Measurements from ENCODE around the gene KBTBD13. TPM values are rescaled to one million over a fixed set of nuclear protein-coding genes. Genes with fewer than 3 reads are reported as not detected.

KBTBD13 gene
- total RNA-seq, 2 donors from 2014 or later = 2.6 to 5.2 TPM

DNA sequence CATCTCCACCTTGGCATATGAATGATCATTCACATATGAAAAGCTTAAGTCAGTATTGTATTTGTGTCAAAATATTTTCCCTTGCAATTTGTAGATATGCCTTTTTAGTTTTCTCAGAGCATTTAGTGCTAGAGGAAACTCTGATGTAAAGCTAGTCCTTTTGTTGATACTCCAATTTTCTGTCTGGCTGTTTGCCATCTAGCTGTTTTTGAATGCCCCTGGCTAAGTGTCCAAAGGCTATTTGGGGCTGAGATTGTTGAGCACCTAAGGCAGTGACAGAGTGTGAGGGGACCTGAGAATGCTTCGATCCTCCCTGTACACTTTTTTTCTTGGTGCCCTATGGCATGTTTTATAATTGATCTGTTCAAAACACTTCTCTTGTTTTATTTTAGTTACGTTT lies 28.3 kb upstream of the KBTBD13 start:
- ATAC-seq (no peak), DNase-seq (no peak)
- intact Hi-C loops (cut with DNase I) = loop anchor here in 1 of 2 donors (10.0 kb wide), 1 partner anchor 227 kb away; no protein-coding TSS in a partner anchor

DNA sequence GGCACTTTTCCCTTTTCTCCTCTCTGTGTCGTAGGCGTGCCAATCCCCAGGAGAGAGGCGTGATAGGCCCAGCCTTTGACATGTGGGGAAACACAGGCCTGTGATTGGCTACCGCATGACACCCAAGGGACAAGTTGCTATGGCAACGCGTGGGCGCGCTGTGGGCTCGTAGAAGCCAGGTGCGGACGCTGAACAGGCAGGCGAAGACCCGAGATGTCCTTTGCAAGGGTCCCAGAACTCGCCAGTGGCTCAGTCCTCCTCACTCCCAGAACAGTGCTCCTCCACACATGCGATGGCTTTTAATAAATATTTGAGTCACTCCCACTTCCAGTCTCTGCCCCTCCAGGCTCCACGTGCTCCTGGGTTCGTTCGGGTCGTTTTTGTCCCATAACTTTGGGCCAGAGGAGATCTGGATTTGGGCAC lies 27.1 kb upstream of the KBTBD13 start:
- ATAC-seq = peak; percentile 91 to 97

DNA sequence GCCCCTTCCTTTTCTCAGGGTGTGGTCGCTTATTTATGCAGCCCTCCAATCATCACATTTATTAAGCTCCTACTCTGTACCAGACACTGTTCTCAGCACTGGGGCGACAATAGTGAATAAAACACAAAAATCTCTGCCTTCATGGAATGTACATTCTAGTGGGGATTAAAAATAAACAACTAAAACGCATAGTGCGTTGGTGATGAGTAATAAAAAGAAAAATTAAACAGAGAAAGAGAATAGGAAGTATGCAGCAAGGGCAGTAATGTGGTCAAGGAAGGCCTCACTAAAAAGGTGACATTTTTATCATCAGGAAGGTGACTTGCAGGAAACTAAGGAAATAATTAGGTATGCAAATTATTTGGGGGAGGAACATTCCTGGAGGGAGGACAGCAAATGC lies 26.3 kb upstream of the KBTBD13 start:
- no peak for ATAC-seq
- DNase-seq = no peak
- intact Hi-C loops (cut with DNase I) = loop anchor here (5.0 kb wide), 2 partner anchors 37 to 52 kb away; no protein-coding TSS in a partner anchor

More for the DNA sequence above, 27.1 kb upstream of the KBTBD13 start:
- DNase-seq = peak; percentile 93
- intact Hi-C loops (cut with DNase I) = loop anchor here in 1 of 2 donors (10.0 kb wide), 1 partner anchor 225 kb away; no protein-coding TSS in a partner anchor

DNA sequence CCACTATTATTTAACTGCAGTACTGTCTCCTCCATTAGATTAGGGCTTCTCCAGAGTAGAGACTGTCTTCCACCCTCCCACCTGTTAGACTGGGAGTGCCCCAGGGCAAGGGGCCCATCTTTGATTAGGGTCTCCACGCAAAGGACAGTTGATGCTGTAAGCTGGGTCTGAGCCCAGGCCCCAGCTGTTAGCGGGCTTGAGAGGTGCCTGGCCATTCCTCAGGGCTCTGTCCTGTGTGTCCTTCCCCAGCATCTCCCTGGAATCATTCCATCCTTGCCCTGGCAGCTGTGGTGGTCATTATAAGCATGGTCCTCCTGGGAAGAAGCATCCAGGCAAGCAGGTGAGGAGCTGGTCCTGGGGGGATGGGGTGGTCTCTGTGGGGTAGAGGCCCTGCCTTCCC lies 25.3 kb upstream of the KBTBD13 start:
- DNase-seq = no peak
- intact Hi-C loops (cut with DNase I) = loop anchor here (5.0 kb wide), 2 partner anchors 36 to 51 kb away; no protein-coding TSS in a partner anchor

DNA sequence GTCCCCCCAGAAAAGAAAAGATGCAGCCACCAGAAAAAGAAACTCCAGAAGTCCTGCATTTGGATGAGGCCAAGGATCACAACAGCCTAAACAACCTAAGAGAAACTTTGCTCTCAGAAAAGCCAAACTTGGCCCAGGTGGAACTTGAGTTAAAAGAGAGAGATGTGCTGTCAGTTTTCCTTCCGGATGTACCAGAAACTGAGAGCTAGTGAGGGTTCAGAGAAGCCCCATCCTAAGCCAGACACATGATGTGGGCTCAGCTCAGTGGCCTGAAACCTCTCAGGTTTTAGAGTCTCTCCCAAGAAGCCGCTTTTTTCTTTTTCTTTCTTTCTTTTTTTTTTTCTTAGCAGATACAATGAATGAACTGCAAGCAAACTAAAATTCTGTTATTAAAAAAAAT lies 23.6 kb upstream of the KBTBD13 start:
- ATAC-seq (no peak), DNase-seq (no peak)
- intact Hi-C loops (cut with DNase I) = loop anchor here (2.0 to 5.0 kb wide), 3 partner anchors 30 to 49 kb away; no protein-coding TSS in a partner anchor

More for the DNA sequence above, 25.3 kb upstream of the KBTBD13 start:
- ATAC-seq = no peak

DNA sequence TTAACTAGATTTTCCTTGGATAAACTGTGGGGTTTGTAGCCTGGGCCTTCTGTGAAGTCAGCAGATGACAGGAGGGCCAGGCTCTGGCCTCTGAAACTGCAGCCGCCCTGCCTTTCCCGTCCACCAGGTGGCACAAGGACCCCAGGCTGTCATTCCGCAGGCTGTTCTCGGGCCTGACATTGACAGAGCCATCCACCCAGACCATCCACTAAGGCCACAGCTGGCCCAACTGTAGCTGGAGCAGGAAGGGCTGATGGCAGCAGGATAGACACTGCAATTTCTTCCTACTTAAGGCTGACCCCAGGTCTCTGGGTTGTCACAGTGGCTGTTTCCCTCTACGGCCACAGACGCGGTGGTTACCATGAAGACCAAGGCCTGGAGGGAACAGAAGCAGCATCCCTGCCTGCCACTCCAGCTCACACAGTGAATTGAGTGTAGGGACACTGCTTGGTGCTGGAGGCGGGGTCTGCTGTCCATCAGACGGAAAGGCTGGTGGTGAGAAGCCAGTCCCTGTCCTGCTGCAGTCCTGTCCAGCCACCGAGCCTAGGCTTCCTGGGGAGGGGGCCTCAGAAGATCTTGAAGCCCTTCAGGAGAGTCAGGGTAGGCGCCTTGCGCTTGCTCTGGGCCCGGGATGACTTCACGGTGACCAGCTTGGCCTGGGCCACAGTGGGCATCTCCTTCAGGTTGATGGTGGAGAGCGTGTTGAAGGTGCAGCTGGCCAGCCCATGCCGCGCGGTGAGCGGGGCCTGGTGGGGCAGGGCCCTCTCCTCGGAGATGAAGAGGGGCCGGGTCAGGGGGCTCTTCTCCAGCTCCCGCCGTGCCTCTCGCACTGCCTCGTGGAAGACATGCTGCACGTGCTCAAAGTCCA lies 22.0 kb upstream of the KBTBD13 start:
- intact Hi-C loops (cut with DNase I) = loop anchor here (5.0 kb wide), 2 partner anchors 33 to 48 kb away; no protein-coding TSS in a partner anchor
- DNase-seq (peak; percentile 77), ATAC-seq (peak; percentile 67 to 81)

DNA sequence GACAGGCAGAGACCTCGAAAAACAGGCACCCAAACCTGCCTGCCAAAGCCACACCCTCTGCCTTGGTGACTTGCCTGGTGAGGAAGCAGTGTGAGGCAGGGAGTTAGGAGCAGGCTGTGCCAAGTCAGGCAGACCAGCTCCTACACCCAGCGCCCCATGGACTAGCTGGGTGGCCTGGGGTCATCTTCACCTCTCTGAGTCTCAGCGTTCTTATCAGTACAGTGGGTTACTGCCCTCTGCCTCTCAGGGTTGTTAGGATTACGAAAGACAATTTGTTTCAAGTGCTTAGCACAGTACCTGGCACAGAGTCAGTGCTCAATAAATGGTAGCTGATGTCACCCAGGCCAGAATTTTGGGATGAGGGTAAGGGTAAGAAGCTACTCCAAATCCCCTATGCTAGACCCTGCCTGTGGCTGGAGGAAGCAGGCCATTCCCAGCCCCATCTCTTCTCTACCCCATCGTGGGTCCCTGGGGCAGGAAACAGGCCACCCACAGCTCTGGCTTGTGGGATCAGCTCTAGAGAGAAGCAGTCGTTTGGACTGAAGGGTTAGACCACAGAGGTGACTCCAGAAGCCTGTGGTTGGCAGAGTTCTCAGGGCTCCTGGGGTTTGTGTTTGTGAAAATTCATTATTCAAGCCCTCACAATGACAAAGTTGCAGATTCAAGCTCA lies 21.2 kb upstream of the KBTBD13 start:
- peak; percentile 31 to 82 for ATAC-seq
- no peak for DNase-seq
- intact Hi-C loops (cut with DNase I) = no loop called here

DNA sequence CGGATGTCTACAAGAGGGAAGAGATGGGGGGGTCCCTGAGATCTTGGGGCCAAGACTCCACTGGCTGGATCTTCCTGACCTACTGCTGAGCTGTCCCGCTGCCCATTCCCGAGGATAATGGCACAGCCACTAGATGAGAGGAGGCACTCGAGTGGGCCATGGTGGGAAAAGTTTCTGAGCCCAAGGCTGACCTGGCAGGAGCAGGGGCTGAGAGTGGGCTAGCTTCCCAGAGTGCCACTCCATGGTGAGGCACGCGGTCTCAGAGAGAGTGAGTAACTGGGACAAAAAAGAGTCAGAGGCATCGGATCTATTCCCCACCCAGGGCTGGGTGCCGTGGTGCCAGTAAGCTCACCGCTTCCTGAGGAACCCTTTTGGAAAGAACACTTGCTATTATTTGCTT lies 20.4 kb upstream of the KBTBD13 start:
- DNase-seq (no peak), ATAC-seq (no peak)
- intact Hi-C loops (cut with DNase I) = no loop called here

DNA sequence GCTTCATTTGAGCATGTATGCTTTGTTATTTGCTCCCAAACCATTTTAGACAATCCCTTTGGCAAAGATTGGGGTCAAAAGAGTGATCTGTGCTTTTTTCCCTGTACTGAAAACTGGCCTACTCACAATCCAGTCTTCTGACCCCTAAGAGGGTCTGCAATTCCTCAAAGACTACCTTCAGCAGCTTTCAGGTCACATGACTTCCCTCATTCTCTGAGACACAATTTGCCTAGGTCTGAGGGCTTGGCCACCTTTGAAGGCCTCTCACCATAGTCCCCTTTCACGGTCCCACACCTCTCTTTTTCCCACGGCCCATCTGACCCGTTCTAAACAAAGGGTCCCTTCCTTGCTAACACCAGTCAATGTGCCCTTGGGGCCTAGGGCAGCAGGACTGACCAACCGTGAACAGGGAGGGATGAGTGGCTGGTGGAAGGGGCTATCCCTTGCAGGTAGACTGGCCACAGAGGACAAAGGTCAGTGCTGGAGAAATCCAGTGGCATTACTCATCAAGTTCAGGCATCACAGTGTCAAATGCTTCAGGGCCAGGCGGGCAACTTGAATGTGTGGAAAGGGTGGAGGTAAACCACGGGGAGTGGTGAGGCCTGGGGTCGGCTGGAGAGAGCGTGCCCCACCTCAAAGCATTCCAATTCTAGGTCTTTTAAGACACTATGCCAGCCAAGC lies 19.5 kb upstream of the KBTBD13 start:
- no peak for ATAC-seq
- intact Hi-C loops (cut with DNase I) = no loop called here
- no peak for DNase-seq

DNA sequence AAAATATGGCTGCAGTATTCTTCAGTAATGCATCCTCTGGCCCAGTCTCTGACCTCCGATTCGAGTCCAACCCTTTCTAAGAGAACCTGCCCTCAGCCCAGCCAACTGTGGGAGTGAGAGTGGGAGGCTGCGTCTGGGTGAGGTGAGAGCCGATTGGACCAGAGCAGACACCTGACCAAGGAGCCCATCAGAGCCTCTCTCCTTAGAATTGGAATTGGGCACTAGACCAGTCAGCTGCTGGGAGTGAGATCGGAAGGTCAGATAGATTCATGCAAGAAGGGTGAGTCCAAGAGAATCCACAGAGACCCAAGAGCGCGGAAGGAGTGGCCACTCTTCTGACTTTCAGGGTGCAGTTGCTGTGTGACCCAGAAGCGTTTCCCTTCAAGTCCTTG lies 19.0 kb upstream of the KBTBD13 start:
- ATAC-seq (no peak), DNase-seq (no peak)
- intact Hi-C loops (cut with DNase I) = no loop called here

DNA sequence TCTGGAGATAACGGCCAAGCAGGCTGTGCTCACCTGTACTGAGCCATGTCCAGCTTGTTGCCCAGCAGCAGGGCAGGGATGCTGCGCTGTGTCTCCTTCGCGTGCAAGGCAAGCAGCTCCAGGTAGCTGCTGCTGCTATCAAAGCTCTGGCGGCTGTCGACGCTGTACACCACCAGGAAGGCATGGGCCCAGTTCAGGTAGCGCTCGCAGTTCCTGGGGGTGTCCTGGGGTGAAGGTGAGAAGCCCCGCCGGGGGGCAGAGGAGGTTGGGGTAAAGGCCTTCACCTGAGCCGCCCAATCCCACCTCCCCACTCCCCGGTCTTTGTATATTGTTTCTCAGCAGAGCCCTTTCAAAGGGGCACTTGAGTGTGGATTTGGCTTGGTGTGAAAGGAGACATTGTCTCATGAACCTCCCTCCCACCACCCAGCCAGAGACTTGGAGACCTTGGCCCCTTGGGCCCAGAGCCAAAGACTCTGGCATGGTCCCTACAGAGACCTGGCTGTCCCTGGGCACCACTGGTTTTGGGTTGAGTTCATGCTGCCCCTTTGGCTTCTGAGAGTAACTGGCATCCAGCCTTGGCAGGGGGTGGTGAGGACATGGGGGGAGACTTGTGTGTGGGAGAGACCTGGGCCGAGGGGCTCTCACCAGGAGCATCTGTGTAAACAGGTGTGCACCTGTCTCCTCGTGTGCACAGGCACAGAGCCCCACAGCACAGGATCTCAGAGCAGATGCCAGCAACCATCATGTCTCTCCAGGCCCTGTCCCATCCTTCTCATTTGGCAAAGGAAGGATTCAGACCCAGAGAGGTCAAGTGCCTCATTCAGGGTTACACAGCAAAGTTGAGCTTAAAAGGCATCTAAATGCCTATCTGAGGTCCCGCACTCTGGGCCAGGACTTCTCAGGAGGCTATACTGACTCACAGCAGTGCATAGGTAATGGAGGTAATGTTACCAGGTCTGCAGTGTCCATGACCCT lies 17.9 kb upstream of the KBTBD13 start:
- intact Hi-C loops (cut with DNase I) = no loop called here
- no peak for DNase-seq
- ATAC-seq = no peak

DNA sequence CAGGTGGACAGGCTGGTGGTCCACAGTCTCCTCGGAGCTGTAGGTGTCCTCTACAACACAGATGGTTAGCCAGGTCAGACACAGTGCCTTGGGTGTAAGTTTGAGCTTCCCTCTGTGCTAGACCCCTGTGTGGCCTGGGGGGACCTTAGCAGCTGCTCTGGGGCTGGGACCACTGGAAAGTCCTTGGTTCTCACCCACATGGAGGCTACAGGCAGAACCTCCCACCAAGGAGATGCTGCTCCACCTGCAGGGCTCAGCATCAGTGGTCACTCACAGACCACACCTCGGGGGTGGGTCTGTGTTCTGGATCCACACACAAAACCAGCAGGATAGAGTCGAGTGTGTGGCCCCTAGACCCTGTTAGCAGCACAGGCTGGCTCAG lies 17.2 kb upstream of the KBTBD13 start:
- intact Hi-C loops (cut with DNase I) = no loop called here
- DNase-seq (no peak), ATAC-seq (no peak)

DNA sequence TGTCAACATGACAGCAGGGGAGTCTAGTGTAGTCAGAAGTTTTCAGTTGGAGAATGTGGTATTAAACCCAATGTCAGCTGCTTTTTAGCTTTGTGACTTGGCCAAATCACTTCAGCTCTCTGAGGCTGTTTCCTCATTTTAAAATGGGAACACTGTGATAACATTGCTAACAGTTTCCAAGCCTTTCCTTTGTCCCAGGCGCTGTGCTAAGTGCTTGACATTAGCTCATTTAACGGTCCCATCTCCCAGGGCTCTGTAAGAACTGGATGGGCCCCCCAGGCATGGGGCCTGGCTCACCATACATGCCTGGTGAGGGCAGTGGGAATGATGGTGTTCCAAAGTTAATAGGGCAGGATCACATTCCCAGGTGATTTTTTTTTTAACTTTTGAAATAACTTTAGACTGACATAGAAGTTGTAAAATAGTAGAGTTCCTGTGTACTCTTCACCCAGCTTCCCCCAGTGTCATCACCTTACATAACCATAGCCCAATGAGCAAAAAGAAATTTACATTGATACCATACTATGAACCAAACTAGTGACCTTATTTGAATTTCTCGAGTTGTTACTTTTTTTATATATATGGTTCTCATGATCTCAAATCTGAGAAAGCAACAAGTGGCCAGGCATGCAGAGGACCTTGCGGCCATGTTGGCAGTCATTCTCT lies 16.5 kb upstream of the KBTBD13 start:
- peak; percentile 14 to 38 for ATAC-seq
- intact Hi-C loops (cut with DNase I) = no loop called here
- DNase-seq = no peak

DNA sequence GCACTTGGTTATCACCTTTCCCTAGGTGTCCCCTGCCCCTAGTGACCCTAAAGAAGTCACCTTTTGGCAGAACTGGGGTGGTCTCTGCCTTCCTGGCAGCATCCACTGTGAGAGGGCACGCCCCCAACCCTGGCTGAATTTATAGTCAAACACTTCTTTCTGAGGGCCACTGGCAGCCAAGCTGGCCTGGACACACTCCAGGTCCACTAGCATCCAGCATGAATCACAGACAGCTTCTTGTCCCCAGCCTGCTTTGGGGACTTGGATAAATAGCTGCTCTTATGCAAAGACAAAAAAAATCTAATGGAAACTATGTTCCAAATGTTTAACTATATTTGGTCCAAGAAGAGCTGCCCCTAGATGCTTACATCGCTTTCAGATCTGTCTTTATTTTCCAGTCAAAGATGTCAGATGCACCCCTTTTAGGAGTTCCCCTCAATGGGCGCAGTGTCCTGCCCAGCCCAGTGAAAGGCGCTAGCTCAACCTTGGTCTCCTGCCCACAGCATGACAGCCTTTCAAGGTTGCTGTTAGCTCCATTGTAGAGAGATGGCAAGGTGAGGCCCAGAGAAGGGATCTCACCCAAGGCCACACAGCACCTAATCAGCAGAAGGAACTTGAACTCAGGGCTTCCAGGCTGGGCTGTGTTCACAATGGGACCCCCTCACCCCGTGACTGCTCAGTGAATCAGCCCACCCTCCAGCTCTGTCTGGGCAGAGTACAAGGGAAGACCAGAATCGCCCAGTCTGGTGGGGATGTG lies 15.7 kb upstream of the KBTBD13 start:
- ATAC-seq = peak; percentile 33 to 54
- intact Hi-C loops (cut with DNase I) = no loop called here
- peak; percentile 71 for DNase-seq

DNA sequence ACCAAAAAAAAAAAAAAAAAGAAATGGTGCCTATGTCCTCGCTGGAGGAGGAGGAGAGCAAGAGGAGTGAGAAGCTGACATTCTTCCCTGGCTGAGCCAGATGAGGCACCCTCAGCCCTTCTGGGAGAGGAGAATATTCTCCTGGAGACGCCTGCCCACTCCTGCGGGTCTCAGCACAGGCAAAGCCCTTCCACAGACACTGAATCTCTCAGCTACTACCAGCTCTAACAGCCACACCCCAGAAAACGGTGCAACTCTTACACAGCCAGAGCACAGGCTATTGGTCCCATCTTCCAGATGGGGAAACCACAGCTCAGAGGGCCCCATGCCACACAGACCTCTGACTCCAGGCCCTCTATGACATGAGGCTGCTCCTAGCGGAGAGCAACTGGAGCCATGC lies 14.5 kb upstream of the KBTBD13 start:
- DNase-seq (no peak), ATAC-seq (no peak)
- intact Hi-C loops (cut with DNase I) = no loop called here

DNA sequence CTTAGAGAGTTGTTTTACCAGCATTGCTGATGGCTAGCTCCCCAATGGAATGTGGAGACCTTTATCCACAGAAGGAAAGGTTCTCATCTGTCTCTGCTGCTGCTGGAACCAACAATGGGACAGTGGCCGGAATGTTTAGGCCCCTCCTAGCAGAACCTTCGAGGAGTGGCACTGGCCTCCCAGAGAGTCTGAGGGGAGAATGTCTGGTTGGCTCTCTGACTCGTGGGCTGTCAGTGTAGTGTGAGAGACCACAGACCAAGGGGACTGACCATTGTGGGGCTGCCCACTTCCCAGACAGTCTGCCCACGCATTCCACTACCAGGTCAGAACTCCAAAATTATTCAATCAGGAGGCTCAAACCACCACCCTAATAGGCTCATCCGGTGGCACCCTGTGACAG lies 13.8 kb upstream of the KBTBD13 start:
- intact Hi-C loops (cut with DNase I) = no loop called here
- DNase-seq = no peak
- no peak for ATAC-seq

DNA sequence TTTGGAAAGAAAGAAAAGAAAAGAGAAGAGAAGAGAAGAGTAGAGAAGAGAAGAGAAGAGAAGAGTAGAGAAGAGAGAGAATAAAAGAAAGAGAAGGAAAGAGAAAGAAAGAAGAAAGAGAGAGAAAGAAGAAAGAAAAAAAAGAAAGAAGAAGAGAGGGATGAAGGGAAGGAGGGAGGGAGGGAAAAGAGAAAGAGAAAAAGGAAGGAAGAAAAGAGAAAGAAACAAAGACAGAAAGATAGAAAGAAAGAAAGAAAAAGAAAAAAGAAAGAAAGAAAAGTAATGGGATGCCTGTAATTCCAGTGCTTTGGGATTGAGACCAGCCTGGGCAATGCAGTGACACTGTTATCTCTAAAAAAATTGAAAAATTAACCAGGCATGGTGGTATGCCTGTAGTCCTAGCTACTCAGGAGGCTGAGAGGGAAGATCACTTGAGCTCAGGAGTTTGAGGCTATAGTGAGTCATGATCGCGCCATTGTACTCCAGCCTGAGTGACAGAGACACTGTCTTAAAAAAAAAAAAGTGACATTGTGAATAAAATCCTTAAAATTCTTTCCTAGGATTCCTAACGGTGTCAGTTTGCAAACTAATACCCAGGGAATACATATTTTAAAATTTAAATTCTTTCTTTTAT lies 10.4 kb upstream of the KBTBD13 start:
- DNase-seq (no peak), ATAC-seq (no peak)
- intact Hi-C loops (cut with DNase I) = no loop called here
